Neuronal stem cell (in vitro differentiated cells): ENCODE data around the gene DAND5.
"Not testable (repeated sequence)": the region's sequence is repeated elsewhere in the genome, so short reads cannot be mapped to it uniquely, and the experiment has no call there.

ENCODE experiments used
- DNase-seq: peaks from one replicate; pipeline ENCODE4 v3.0.0-alpha.2; 2013; ENCODE audit warnings: low spot score
- H2AFZ ChIP-seq: one replicate; pipeline ENCODE4 v1.6.1; 2013; ENCODE audit warnings: mild to moderate bottlenecking, low read length, inconsistent platforms
- H2AK5ac ChIP-seq: 2 replicates; pipeline ENCODE4 v1.6.1; 2013; ENCODE audit warnings: low read depth, mild to moderate bottlenecking, inconsistent platforms, low read length, moderate library complexity, mixed read lengths
- H2BK120ac ChIP-seq: 2 replicates; pipeline ENCODE4 v1.6.1; 2013; ENCODE audit warnings: low read depth, mild to moderate bottlenecking, inconsistent platforms, low read length, moderate library complexity, mixed read lengths
- H2BK12ac ChIP-seq: one replicate; pipeline ENCODE4 v1.6.1; 2013; ENCODE audit warnings: low read length, inconsistent platforms
- H2BK15ac ChIP-seq: 2 replicates; pipeline ENCODE4 v1.6.1; 2013; ENCODE audit warnings: mild to moderate bottlenecking, low read length, inconsistent platforms, mixed read lengths
- H2BK5ac ChIP-seq: one replicate; pipeline ENCODE4 v1.6.1; 2013; ENCODE audit warnings: inconsistent platforms, mild to moderate bottlenecking, low read length, moderate library complexity
- H3K14ac ChIP-seq: one replicate; pipeline ENCODE4 v1.6.1; 2013; ENCODE audit warnings: low read length, inconsistent platforms
- H3K18ac ChIP-seq: 2 replicates; pipeline ENCODE4 v1.6.1; 2013; ENCODE audit warnings: low read length, inconsistent platforms
- H3K23ac ChIP-seq: 2 replicates; pipeline ENCODE4 v1.6.1; 2013; ENCODE audit warnings: low read depth, mild to moderate bottlenecking, mixed read lengths, low read length, inconsistent platforms; ENCODE audit not compliant: poor library complexity
- H3K27ac ChIP-seq: replicated peaks from 3 replicates; pipeline ENCODE4 v1.5.1; 2013; ENCODE audit warnings: low read length, inconsistent platforms
- H3K27me3 ChIP-seq, 3 experiments: 2 replicates each; pipeline ENCODE4 v1.6.1; 2013; ENCODE audit warnings: low read length in 3 of 3, mild to moderate bottlenecking in 2 of 3, inconsistent platforms in 1 of 3, low read depth in 1 of 3, mixed read lengths in 1 of 3, moderate library complexity in 1 of 3; ENCODE audit not compliant: control insufficient read depth in 3 of 3, insufficient read depth in 3 of 3
- H3K36me3 ChIP-seq, 2 donors: replicated peaks in 1 of 2; 2 replicates each; pipeline ENCODE4 v1.6.1; 2013; ENCODE audit warnings: low read length in 2 of 2; ENCODE audit not compliant: control insufficient read depth in 2 of 2, insufficient read depth in 2 of 2
- H3K4ac ChIP-seq: 2 replicates; pipeline ENCODE4 v1.6.1; 2013; ENCODE audit warnings: inconsistent platforms, mild to moderate bottlenecking, low read length, moderate library complexity
- H3K4me1 ChIP-seq, 2 donors: 1 replicate in 1 of 2; 2 replicates in 1 of 2; pipeline ENCODE4 v1.6.1; 2013; ENCODE audit warnings: low read length in 2 of 2, low read depth in 1 of 2; ENCODE audit not compliant: control insufficient read depth in 2 of 2, insufficient read depth in 1 of 2
- H3K4me2 ChIP-seq: one replicate; pipeline ENCODE4 v1.6.1; 2013; ENCODE audit warnings: mild to moderate bottlenecking, low read length, inconsistent platforms; ENCODE audit not compliant: insufficient read depth, poor library complexity, severe bottlenecking
- H3K4me3 ChIP-seq, 2 donors: 2 replicates each; pipeline ENCODE4 v1.5.1; 2013; ENCODE audit warnings: low read length in 2 of 2, mild to moderate bottlenecking in 2 of 2, inconsistent platforms in 1 of 2, moderate library complexity in 1 of 2
- H3K79me1 ChIP-seq: one replicate; pipeline ENCODE4 v1.6.1; 2013; ENCODE audit warnings: low read depth, mild to moderate bottlenecking, inconsistent platforms, low read length, moderate library complexity
- H3K9ac ChIP-seq: one replicate; pipeline ENCODE4 v1.6.1; 2013; ENCODE audit warnings: mild to moderate bottlenecking, low read depth, low read length, inconsistent platforms; ENCODE audit not compliant: poor library complexity
- H3K9me3 ChIP-seq, 2 donors: replicated peaks in 1 of 2; 2 replicates each; pipeline versions ENCODE3 to v1.6.1; 2013; ENCODE audit warnings: low read length in 2 of 2, mild to moderate bottlenecking in 2 of 2, inconsistent platforms in 1 of 2, low read depth in 1 of 2, mixed read lengths in 1 of 2, moderate library complexity in 1 of 2; ENCODE audit not compliant: control insufficient read depth in 2 of 2, insufficient read depth in 1 of 2
- H4K8ac ChIP-seq: one replicate; pipeline ENCODE4 v1.6.1; 2013; ENCODE audit warnings: low read depth, mild to moderate bottlenecking, inconsistent platforms, low read length, moderate library complexity
- H4K91ac ChIP-seq: one replicate; pipeline ENCODE4 v1.6.1; 2013; ENCODE audit warnings: low read length, low read depth, mild to moderate bottlenecking, inconsistent platforms; ENCODE audit not compliant: poor library complexity
- WGBS, 2 donors: extraction: QIAGEN DNeasy Blood & Tissue Kit; methylation state at CpG; one replicate each; pipeline ENCODE4 v1.1.7; 2013; ENCODE audit warnings: missing lambda C conversion rate in 2 of 2, mixed read lengths in 1 of 2; ENCODE audit not compliant: insufficient read length in 2 of 2, insufficient replicate concordance in 1 of 2; ENCODE audit errors: extremely low coverage in 2 of 2; 5-methylcytosine and 5-hydroxymethylcytosine counted together

Gene DAND5

GRCh38 chr19:12955575-12955974 is 13.8 kb upstream of the DAND5 start:
- H3K27me3 ChIP-seq, H2BK5ac ChIP-seq, DNase-seq, H2BK15ac ChIP-seq, H3K18ac ChIP-seq, H2BK12ac ChIP-seq, H3K14ac ChIP-seq, H4K91ac ChIP-seq, H3K4me1 ChIP-seq, H3K27ac ChIP-seq, H2AK5ac ChIP-seq, H3K23ac ChIP-seq, H2AFZ ChIP-seq, H4K8ac ChIP-seq, H2BK120ac ChIP-seq, H3K9me3 ChIP-seq, H3K4ac ChIP-seq: not testable (repeated sequence)
- Histone ChIP-seq H3K4me3 (peak overlapping the region in 1 of 2 donors; percentile 99), H3K9ac (peak overlapping the region; percentile 50), H3K79me1 (peaks cover 11% of the 10 kb centered on the region), H3K4me2 (peak overlapping the region; percentile 71), H3K36me3 (peaks cover 24 to 53% of the 10 kb centered on the region in 2 donors)
- WGBS, 2 donors = no CpG with 5 or more reads among the region's 9 CpGs

GRCh38 chr19:12955996-12956395 is 13.4 kb upstream of the DAND5 start:
- Histone ChIP-seq H3K14ac (no peak overlapping the region), H3K27me3 (no peaks in the 10 kb centered on the region), H3K4me3 (peak overlapping the region; percentile 86 to 99), H3K4me2 (peak overlapping the region; percentile 71), H4K8ac (no peak overlapping the region), H3K79me1 (peaks cover 11% of the 10 kb centered on the region), H3K27ac (no peak overlapping the region), H2BK5ac (no peak overlapping the region), H3K36me3 (peaks cover 22 to 49% of the 10 kb centered on the region in 2 donors), H4K91ac (no peak overlapping the region), H2AK5ac (peak overlapping the region; percentile 86), H2BK15ac (no peak overlapping the region), H3K9me3 (no peaks in the 10 kb centered on the region), H3K18ac (no peak overlapping the region), H2BK12ac (no peak overlapping the region), H3K9ac (peak overlapping the region; percentile 50), H3K23ac (no peak overlapping the region), H3K4ac (no peak overlapping the region), H2AFZ (no peak overlapping the region), H2BK120ac (no peak overlapping the region), H3K4me1 (no peaks in the 10 kb centered on the region)
- no CpG with 5 or more reads among the region's 12 CpGs for WGBS, 2 donors
- DNase-seq = no peak

GRCh38 chr19:12956446-12957388 is 12.7 kb upstream of the DAND5 start, which contains the start of gene GADD45GIP1:
GADD45GIP1 (minus strand) TSS chr19:12957223; CDS start chr19:12957212, 11 bp downstream.
- DNase-seq = no peak
- Histone ChIP-seq H3K18ac (peak within 1 kb of the TSS; percentile 97), H2AK5ac (peak within 1 kb of the TSS; percentile 86), H3K27ac (peak within 1 kb of the TSS; percentile 69), H3K4me1 (no peaks in the 10 kb centered on the region), H3K36me3 (peaks cover 18 to 43% of the 10 kb centered on the region in 2 donors), H3K27me3 (no peaks in the 10 kb centered on the region), H3K79me1 (peaks cover 11% of the 10 kb centered on the region), H2AFZ (peak within 1 kb of the TSS; percentile 96), H2BK120ac (peak within 1 kb of the TSS; percentile 61), H3K4me2 (peak within 1 kb of the TSS; percentile 71), H4K91ac (no peak within 1 kb of the TSS), H3K9ac (peak within 1 kb of the TSS; percentile 98), H2BK5ac (peak within 1 kb of the TSS; percentile 87), H3K14ac (peak within 1 kb of the TSS; percentile 63), H4K8ac (peak within 1 kb of the TSS; percentile 96), H3K23ac (peak within 1 kb of the TSS; percentile 95), H2BK15ac (peak within 1 kb of the TSS; percentile 87), H3K9me3 (no peaks in the 10 kb centered on the region), H3K4ac (peak within 1 kb of the TSS; percentile 97), H3K4me3 (peak within 1 kb of the TSS; percentile 86 to 99), H2BK12ac (peak within 1 kb of the TSS; percentile 63)
- WGBS, 2 donors = no CpG with 5 or more reads among the region's 84 CpGs

DNA sequence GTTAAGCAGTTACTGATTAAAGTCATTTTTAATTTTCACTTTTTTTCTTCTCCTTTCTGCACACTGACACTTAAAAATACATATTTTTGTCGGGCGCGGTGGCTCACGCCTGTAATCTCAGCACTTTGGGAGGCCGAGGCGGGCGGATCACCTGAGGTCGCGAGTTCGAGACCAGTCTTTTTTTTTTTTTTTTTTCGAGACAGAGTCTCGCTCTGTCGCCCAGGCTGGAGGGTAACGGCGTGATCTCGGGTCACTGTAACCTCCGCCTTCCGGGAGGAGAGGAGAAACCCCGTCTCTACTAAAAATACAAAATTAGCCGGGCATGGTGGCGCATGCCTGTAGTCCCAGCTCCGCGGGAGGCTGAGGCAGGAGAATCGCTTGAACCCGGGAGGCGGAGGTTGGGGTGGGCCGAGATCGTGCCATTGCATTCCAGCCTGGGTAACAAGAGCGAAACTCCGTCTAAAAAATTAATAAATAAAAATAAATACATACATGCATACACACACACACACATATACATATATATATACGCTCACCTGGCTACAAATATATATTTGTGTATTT is 11.9 kb upstream of the DAND5 start:
- Histone ChIP-seq H2AFZ (peak overlapping the region; percentile 96), H3K36me3 (peaks cover 12 to 36% of the 10 kb centered on the region in 2 donors), H3K4me2 (peak overlapping the region; percentile 71), H3K27ac (peak overlapping the region; percentile 69), H3K79me1 (peaks cover 11% of the 10 kb centered on the region), H3K4me3 (peak overlapping the region in 1 of 2 donors; percentile 99)
- WGBS, 2 donors = no CpG with 5 or more reads among the region's 31 CpGs
- not testable (repeated sequence) for H2BK120ac ChIP-seq, H2BK12ac ChIP-seq, DNase-seq, H3K14ac ChIP-seq, H4K8ac ChIP-seq, H2BK5ac ChIP-seq, H3K27me3 ChIP-seq, H3K9ac ChIP-seq, H4K91ac ChIP-seq, H2AK5ac ChIP-seq, H2BK15ac ChIP-seq, H3K18ac ChIP-seq, H3K9me3 ChIP-seq, H3K4me1 ChIP-seq, H3K23ac ChIP-seq, H3K4ac ChIP-seq
